Prostate gland (tissue), 2 donors: ENCODE measurements around the gene BCAS3.

Source experiments
- POLR2A ChIP-seq: fragments of 450-650 bp; IDR thresholded peaks from one replicate; pipeline ENCODE4 v1.6.1; 2016; ENCODE audit warnings: antibody characterized with exemption, mild to moderate bottlenecking
- TF ChIP-seq, protein P1 (sequence below), 4 experiments: fragments of 200-600 bp in 2 of 4; fragments of 450-650 bp in 2 of 4; sonication (generic) in 2 of 4; IDR thresholded peaks; 1 replicate in 3 of 4; 2 replicates in 1 of 4; pipeline ENCODE4 v1.5.1; 2016 to 2019; ENCODE audit warnings: antibody characterized with exemption in 4 of 4, mild to moderate bottlenecking in 2 of 4, moderate library complexity in 2 of 4

DNA sequence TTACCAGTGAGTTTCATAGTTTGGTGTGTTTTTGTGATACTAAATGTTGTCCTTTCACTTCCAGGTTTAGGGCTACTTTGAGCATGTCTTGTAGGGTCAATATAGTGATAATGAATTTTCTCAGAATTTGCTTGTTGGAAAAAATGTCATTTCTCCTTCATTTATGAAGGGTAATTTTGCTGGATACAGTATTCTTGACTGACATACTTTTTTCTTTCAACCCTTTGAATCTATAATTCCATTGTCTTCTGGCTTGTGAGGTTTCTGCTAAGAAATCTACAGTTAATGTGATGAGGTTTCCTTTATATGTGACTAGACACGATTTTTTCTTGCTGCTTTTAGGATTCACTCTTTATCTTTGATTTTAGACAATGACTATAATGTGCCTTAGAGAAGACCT is 219.3 kb downstream of the BCAS3 start:
- TF ChIP-seq, protein P1, sequence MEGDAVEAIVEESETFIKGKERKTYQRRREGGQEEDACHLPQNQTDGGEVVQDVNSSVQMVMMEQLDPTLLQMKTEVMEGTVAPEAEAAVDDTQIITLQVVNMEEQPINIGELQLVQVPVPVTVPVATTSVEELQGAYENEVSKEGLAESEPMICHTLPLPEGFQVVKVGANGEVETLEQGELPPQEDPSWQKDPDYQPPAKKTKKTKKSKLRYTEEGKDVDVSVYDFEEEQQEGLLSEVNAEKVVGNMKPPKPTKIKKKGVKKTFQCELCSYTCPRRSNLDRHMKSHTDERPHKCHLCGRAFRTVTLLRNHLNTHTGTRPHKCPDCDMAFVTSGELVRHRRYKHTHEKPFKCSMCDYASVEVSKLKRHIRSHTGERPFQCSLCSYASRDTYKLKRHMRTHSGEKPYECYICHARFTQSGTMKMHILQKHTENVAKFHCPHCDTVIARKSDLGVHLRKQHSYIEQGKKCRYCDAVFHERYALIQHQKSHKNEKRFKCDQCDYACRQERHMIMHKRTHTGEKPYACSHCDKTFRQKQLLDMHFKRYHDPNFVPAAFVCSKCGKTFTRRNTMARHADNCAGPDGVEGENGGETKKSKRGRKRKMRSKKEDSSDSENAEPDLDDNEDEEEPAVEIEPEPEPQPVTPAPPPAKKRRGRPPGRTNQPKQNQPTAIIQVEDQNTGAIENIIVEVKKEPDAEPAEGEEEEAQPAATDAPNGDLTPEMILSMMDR (IDR thresholded peaks at IDR 0.05) = no peak
- TF ChIP-seq POLR2A = no peak
